GM18517 (cell line): ENCODE data around the gene SAP30L.

Source experiments
- ATAC-seq: cut with Tn5 transposase; IDR thresholded peaks from one replicate; pipeline ENCODE4 v1.9.1; 2021; ENCODE audit warnings: mild to moderate bottlenecking, moderate library complexity; ENCODE audit not compliant: unreplicated experiment

The SAP30L gene, protein sequence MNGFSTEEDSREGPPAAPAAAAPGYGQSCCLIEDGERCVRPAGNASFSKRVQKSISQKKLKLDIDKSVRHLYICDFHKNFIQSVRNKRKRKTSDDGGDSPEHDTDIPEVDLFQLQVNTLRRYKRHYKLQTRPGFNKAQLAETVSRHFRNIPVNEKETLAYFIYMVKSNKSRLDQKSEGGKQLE

DNA sequence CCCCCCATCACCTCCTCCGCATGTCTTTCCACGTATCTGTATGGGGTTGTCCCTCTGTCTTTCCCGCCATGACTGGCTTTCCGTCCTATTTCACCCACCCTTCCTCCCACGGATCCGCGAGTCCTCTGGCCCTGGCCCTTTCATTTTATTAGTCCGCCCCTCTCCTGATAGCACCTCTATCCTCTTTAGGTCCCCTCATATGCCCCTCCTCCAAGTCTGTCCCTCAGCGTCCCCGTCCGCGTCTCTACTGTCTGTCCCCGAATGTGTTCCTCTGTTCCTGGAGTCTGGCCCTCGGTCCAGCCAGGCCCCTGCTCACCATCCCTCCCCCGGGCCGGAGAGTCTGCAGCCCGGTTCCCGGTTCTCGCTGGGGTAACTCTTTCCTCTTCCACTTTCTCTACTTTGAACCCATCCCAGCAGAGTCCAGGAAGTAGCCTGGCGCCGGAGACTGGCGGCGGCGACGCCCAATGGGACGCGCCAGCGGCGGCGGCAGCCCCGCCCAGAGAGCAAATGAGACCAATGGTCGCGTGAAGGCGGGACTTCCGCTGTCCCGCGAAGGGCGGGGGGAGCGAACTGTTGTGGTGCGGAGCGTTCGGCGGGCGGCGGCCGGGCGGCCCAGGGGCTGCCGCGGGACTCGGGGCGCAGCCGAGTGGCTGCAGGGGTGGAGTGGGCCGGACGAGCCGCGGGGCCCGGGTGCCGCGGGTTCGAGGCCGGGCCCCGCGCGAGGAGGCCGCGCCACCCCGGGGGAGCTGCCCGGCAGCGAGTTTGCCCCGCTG is at the start of gene SAP30L:
TSS of gene SAP30L (plus strand) at position 576 of the 773 bp plus-strand sequence. CDS start 608 bp downstream, outside the sequence.
- peak; percentile 92 for ATAC-seq

DNA sequence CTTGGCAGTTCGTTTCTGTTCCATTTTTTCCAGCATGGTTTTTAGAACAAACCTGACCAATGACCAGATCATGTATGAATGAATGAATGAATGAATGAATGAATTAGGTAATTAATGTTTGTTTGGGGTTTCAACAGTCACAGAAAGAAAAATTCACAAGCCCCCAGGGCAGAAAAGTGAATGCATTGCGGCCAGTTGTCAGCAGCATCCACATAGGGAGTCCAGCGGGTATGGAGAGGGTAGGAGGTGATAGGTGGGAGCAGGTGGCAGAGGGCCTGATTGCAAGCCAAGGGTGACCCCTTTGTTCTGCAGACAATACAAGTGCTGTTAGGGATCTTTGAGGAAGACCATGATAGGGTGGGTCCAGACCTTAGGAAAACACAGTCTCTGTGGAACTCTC is 49.7 kb upstream of the SAP30L start:
- no peak for ATAC-seq

DNA sequence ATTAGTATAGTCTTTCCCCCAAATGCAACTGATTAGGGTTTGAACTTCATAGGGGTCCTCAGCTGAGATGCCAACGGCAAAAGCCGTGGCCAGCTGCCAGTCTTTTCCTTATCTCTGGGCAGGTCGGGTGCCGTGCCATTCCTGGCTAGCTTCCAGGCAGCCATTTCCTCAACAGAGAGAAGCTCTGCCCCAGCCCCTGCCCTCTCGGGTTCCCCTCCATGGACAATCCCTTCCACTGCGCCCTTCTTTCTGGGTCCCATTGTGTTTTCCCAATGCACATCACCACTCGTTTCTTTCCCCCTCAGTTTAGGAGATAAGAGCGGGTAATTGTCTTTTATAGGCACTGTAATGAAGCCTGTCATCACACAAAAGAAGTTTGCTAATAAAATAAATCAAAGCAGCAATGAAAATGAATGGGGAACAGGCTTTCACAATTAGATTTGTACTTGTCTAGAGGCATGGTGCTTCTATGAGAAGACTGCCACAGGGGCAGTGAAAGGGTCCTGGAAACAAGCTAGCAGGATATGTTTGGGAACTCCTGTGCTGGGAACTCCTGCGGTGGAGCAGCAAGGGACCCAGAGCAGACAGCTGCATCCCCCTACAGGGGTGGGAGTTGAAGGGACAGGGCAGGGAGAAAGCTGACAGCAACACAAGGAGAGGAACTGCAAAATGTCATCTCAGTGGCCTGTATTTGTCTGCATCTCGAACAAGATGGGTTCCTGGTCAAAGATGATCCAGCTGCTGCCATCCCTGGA is 48.0 kb upstream of the SAP30L start:
- no peak for ATAC-seq

GRCh38 chr5:154400678-154401077 is 45.1 kb upstream of the SAP30L start:
- no peak for ATAC-seq

- no peak for ATAC-seq
Observed at GRCh38 chr5:154401355-154401754, 44.4 kb upstream of the SAP30L start.

DNA sequence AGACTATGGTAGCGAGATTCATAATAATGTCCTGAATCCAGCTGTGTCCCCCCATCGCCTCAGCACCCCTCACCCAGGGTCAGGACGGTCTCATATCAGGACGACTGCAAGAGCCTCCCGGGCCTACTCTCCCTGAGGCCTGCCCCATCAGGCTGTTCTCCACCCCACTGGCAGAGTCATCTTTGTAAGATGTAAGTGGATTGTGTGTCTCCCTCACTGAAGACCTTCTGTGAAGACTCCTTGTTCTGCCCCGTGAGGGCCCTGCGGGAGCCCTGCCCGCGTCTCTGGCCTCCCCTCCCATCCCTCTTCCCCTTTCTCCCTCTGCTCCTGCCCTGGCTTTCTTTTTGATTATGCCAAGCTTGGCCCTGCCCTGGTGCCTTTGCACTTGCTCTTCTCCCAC is 43.9 kb upstream of the SAP30L start:
- ATAC-seq: no peak

DNA sequence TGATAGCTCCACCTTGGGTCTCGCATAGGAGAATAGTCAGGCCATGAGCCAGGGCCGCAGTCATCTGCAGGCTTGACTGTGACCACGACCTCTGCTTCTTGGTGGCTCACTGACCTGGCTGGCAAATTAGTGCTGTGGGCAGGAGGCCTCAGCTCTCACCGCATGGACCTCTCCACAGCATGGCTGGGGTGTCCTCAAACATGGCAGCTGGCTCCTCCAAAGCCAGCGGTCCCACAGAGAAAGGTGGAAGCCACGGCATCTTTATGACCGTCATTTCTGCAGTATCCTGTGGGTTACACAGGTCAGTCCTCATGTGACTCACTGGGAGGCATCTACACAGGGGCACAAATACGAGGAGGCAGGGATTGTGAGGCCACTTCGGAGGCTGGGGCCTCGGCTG is 43.2 kb upstream of the SAP30L start:
- ATAC-seq: no peak

GRCh38 chr5:154403234-154403633 is 42.6 kb upstream of the SAP30L start:
- ATAC-seq: no peak

GRCh38 chr5:154403776-154404387 is 41.9 kb upstream of the SAP30L start:
- ATAC-seq: no peak

DNA sequence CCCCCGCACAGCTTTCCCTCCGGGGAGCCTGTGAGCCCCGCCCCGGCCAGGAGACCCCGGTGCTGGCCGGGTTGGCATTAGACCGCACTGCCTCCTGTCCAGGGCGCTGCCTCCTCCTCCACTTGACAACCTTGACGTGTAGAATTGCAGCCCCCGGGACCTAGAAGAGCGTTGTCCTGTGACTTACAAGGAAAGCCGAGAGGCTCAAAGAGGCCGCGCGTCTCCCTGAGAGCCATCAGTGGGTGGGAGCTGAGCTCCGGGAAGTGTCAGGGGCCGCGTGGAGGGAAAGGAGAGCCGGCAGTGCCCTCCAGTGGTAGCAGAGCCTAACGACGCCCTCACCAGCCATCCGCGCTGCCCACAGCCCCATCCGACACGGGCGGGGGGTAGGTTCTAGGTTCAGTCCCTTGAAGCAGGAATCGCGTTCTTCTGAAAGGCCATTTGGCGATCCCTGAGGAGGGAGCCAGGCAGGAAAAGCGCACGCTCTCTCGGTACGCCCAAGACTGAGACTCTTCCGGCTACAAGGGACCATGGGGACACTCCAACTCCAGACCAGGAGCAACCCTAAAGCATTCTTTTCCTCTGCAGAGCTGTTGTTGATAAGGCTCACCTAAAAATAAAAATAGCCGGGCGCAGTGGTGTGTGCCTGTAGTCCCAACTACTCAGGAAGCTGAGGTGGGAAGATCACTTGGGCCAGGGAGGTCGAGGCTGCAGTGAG is 40.6 kb upstream of the SAP30L start:
- ATAC-seq: peak; percentile 97

GRCh38 chr5:154406231-154406630 is 39.6 kb upstream of the SAP30L start:
- ATAC-seq: no peak

- ATAC-seq: no peak
Observed at GRCh38 chr5:154406826-154407225, 39.0 kb upstream of the SAP30L start.

DNA sequence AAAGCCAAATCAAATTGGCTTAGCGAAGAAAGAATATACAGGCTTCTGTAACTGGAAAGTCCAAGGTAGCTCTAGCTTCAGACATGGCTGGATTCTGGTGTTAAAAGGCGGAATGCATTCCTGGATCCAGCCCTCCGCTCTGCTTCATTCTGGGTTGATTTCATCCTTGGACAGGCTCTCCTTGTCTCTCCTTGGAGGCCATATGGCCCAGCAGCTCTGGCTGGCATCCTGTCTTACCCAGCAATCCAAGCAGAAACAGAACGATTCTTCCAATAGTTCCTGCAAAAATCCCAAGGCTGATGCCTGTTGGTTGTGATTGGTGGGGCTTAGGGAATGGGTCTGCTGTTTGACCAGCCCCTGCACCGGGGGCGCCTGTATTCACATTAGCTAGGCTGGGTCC is 37.0 kb upstream of the SAP30L start:
- no peak for ATAC-seq

DNA sequence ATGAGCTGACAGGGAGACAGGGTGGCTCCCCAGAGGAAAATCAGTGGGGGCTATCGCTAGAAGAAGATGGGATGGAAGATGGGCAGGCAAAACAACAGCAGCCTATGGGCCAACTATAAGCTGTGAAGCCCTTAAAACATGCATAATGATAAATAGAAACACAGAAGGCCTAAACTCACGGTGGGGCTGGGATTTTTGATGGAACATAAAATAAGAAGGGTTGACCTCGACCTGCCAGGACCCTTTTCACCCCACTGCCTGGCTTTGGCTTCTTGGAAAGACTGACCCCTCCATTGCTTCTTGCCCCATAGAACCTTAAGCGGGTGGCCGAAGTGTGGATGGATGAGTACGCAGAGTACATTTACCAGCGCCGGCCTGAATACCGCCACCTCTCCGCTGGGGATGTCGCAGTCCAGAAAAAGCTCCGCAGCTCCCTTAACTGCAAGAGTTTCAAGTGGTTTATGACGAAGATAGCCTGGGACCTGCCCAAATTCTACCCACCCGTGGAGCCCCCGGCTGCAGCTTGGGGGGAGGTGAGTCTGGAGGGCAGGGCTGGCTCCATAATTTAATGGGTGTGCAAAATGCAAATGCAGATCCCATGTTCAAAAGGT is 36.5 kb upstream of the SAP30L start:
- ATAC-seq: no peak

DNA sequence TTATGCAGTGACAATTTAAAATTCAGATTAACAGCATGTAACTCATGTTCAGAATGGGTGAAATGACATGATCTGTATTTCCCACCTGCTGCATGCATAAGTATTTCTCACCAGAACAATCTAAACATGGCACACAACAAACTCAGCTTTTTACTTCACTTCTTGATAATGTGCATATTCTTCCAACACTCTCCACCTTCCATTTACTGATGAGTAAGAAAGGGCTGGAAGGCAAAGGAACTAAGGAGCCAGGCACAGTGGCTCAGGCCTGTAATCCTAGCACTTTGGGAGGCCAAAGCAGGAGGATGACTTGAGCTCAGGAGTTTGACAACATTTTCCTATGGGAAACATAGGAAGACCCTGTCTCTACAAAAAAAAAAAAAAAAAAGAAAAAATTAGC is 35.8 kb upstream of the SAP30L start:
- ATAC-seq: no peak

DNA sequence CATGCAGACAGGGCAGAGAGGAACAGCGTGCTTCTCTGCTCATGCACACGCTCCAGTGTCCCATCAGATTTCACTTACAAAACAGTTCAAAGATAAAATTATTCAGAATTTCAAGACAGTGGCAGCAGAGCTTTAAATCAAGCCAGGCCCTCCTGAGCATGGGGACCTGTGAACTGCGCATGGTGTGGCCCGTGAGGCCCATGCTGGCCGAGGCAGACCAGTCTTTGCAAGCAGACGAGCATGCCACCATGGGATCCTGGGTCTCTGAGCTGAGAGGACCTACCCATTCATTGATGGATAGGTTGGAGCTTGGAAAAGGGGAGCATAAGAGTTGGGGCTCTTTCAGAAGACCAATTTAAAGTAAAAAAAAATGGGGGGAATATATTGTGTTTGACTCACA is 35.0 kb upstream of the SAP30L start:
- ATAC-seq: no peak

DNA sequence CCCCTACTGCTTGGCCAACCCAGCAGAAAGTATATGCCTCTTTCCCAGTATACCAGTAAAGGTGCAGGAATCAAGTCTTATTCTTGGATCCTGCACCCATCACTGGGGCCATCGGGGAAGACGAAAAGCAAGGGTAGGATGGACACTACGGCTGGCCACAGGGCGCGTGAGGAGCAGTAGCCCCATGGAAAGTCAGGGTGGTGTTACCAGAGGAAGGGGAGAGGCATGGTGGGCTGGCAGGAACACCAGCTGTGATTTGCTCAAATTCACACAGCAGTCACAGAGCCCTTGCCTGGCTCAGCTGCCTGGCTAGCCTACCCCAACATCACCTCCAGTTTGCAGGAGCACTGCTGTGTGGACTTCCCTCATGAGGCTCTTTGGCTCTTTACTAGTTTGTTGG is 34.5 kb upstream of the SAP30L start:
- ATAC-seq: no peak

- no peak for ATAC-seq
Observed at GRCh38 chr5:154412316-154412715, 33.5 kb upstream of the SAP30L start.

DNA sequence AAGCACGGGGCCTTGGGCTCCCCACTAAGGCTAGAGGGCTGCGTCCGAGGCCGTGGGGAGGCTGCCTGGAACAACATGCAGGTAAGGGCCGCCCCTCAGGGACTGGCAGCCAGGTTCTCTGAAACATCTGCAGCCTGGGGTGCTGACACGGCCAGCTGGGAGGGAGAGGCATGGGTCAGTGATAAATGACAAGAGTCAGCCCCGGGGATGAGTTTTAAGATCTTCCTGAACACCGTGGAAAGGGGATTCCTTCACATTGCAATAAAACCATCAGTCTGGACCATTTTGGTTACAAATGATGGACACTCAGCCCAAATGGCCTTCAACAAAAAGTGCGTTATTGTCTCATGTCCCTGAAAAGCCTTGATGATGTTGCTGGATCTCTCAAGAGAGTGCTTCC is 32.9 kb upstream of the SAP30L start:
- ATAC-seq: no peak

- ATAC-seq: no peak
Observed at GRCh38 chr5:154415114-154415513, 30.7 kb upstream of the SAP30L start.
